Measurements from ENCODE around the gene NFIA. TPM values are rescaled to one million over a fixed set of nuclear protein-coding genes. Genes with fewer than 3 reads are reported as not detected.
A peak's percentile ranks its signal among the peaks of the same experiment; 100 is the strongest.

The NFIA gene
- polyA plus RNA-seq, 1 donor (not counting 4 experiments of a cell fraction or from before 2014, with no cell fraction given): 14.7 TPM

DNA sequence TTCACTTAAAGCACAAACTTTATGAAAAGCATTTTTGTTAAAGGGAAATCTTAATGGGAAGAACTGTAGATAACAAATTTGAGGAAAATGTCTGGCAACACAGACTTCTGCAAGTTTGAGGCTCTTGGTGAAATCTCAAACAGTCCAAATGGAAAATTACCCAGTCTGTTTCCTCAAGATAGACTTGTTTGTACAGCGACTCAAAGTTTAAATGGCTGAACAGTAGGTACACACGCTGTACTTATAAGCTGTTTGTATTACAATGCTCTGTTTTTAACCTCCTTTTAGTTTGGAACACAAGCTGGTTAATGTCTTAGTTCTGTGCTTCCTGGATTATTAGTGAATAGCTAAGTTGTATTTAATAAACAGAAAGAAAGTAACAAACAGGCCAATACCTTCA lies 217.1 kb downstream of the NFIA start:
- H3K4me2 ChIP-seq (ENCODE audit: control insufficient read depth, extremely low read depth, insufficient read depth, low read depth, low read length): no peak overlapping the region
- no peaks in the 10 kb centered on the region for H3K27me3 ChIP-seq (ENCODE audit: control insufficient read depth, extremely low read depth, insufficient read depth, low read length)
- dilution Hi-C loops (cut with MboI; ENCODE audit: extremely low pct_ligation_motif_present, low sequenced_read_pairs): no loop called here
- no peak overlapping the region for H3K27ac ChIP-seq (ENCODE audit: control insufficient read depth, insufficient read depth, low read length)
- H4K20me1 ChIP-seq (ENCODE audit: control insufficient read depth, extremely low read depth, insufficient read depth, low read length): no peaks in the 10 kb centered on the region
- H3K9ac ChIP-seq (ENCODE audit: control insufficient read depth, extremely low read depth, insufficient read depth, low read length): no peak overlapping the region
- no peaks in the 10 kb centered on the region for H3K9me3 ChIP-seq (ENCODE audit: control insufficient read depth, low read depth, low read length)
- H3K4me1 ChIP-seq (ENCODE audit: control insufficient read depth, extremely low read depth, insufficient read depth, low read length): peaks cover 19% of the 10 kb centered on the region
- H3K79me2 ChIP-seq (ENCODE audit: control insufficient read depth, insufficient read depth, low read length): peaks cover 7% of the 10 kb centered on the region
- H3K36me3 ChIP-seq (ENCODE audit: control insufficient read depth in 2 of 2, extremely low read depth in 1 of 2, insufficient read depth in 2 of 2, low read length in 2 of 2): peaks cover 0 to 2% of the 10 kb centered on the region in 2 experiments
- TF ChIP-seq EZH2 (IDR thresholded peaks at IDR 0.05; ENCODE audit: low read length): no peak
- no peak for TF ChIP-seq CTCF (optimal IDR thresholded peaks at IDR 0.05 in 1 of 3, IDR thresholded peaks at IDR 0.05 in 1 of 3, conservative IDR thresholded peaks at IDR 0.05 in 1 of 3; ENCODE audit: extremely low read depth in 1 of 3, insufficient read depth in 2 of 3, low read length in 3 of 3)
- DNase-seq (ENCODE audit: low read depth, low spot score) (no peak), FAIRE-seq (no peak)
- no peaks in the 10 kb centered on the region for H3K9me1 ChIP-seq (ENCODE audit: control insufficient read depth, extremely low read depth, insufficient read depth, low read length)
- H3K4me3 ChIP-seq (ENCODE audit: control insufficient read depth in 2 of 3, extremely low read depth in 1 of 3, insufficient read depth in 2 of 3, low read depth in 1 of 3, low read length in 3 of 3): no peak overlapping the region
- H2AFZ ChIP-seq (ENCODE audit: control insufficient read depth, low read length): no peak overlapping the region

DNA sequence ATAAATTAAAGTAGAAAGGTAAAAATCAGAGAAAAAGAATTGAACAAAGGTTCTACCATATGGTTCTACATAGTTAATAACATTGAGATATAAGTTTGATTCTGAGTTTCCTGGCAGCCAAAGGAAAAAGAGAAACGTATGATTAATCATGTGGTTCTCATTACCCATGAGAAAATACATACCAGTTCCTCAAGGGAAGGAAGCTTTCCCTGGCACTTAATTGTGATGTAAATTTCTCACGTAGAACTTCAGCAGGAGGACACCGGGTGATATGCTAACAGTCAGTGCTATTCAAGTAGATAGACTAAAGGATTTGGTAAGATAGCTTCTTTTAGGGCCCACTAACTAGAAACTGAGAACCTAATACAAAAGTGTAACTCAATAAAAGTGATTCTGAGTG lies 218.5 kb downstream of the NFIA start:
- FAIRE-seq: no peak

More for the DNA sequence above, 218.5 kb downstream of the NFIA start:
- Histone ChIP-seq H3K36me3 (ENCODE audit: control insufficient read depth in 2 of 2, extremely low read depth in 1 of 2, insufficient read depth in 2 of 2, low read length in 2 of 2) (peaks cover 0 to 2% of the 10 kb centered on the region in 2 experiments), H3K4me1 (ENCODE audit: control insufficient read depth, extremely low read depth, insufficient read depth, low read length) (peaks cover 19% of the 10 kb centered on the region), H3K79me2 (ENCODE audit: control insufficient read depth, insufficient read depth, low read length) (no peaks in the 10 kb centered on the region), H3K27ac (ENCODE audit: control insufficient read depth, insufficient read depth, low read length) (peak overlapping the region; percentile 91), H3K27me3 (ENCODE audit: control insufficient read depth, extremely low read depth, insufficient read depth, low read length) (no peaks in the 10 kb centered on the region), H3K4me2 (ENCODE audit: control insufficient read depth, extremely low read depth, insufficient read depth, low read depth, low read length) (no peak overlapping the region), H3K9me3 (ENCODE audit: control insufficient read depth, low read depth, low read length) (no peaks in the 10 kb centered on the region), H3K4me3 (ENCODE audit: control insufficient read depth in 2 of 3, extremely low read depth in 1 of 3, insufficient read depth in 2 of 3, low read depth in 1 of 3, low read length in 3 of 3) (no peak overlapping the region), H3K9me1 (ENCODE audit: control insufficient read depth, extremely low read depth, insufficient read depth, low read length) (no peaks in the 10 kb centered on the region), H4K20me1 (ENCODE audit: control insufficient read depth, extremely low read depth, insufficient read depth, low read length) (no peaks in the 10 kb centered on the region), H3K9ac (ENCODE audit: control insufficient read depth, extremely low read depth, insufficient read depth, low read length) (no peak overlapping the region), H2AFZ (ENCODE audit: control insufficient read depth, low read length) (no peak overlapping the region)
- DNase-seq (ENCODE audit: low read depth, low spot score): no peak
- TF ChIP-seq EZH2 (IDR thresholded peaks at IDR 0.05; ENCODE audit: low read length) (no peak), CTCF (optimal IDR thresholded peaks at IDR 0.05 in 1 of 3, IDR thresholded peaks at IDR 0.05 in 1 of 3, conservative IDR thresholded peaks at IDR 0.05 in 1 of 3; ENCODE audit: extremely low read depth in 1 of 3, insufficient read depth in 2 of 3, low read length in 3 of 3) (no peak)
- dilution Hi-C loops (cut with MboI; ENCODE audit: extremely low pct_ligation_motif_present, low sequenced_read_pairs): no loop called here
